Stomach smooth muscle (tissue), 2 donors: ENCODE data around the gene PSMD9.

ENCODE experiments used
- H3K27ac ChIP-seq: one replicate; pipeline ENCODE4 v1.7.0; 2013; ENCODE audit warnings: mild to moderate bottlenecking, low read length, inconsistent platforms
- H3K27me3 ChIP-seq, 2 donors: one replicate each; pipeline ENCODE4 v1.7.0; 2013; ENCODE audit warnings: low read length in 2 of 2; ENCODE audit not compliant: insufficient read depth in 2 of 2, control insufficient read depth in 1 of 2
- H3K36me3 ChIP-seq, 2 donors: one replicate each; pipeline ENCODE4 v1.7.0; 2013; ENCODE audit warnings: low read length in 2 of 2; ENCODE audit not compliant: control insufficient read depth in 2 of 2, insufficient read depth in 2 of 2
- H3K4me1 ChIP-seq: one replicate; pipeline ENCODE4 v1.7.0; 2013; ENCODE audit warnings: low read length; ENCODE audit not compliant: control insufficient read depth, insufficient read depth
- H3K4me3 ChIP-seq, 2 donors: one replicate each; pipeline ENCODE4 v1.7.0; 2013; ENCODE audit warnings: low read length in 2 of 2
- H3K9ac ChIP-seq, 2 donors: one replicate each; pipeline ENCODE4 v1.7.0; 2013; ENCODE audit warnings: low read length in 2 of 2, mild to moderate bottlenecking in 1 of 2
- H3K9me3 ChIP-seq, 2 donors: one replicate each; pipeline ENCODE4 v1.7.0; 2013; ENCODE audit warnings: low read length in 2 of 2; ENCODE audit not compliant: control insufficient read depth in 2 of 2
- donor health status: healthy.
- donor health status: Pancreatic carcinoma.

Gene PSMD9

GRCh38 chr12:121939186-121939585, 50.6 kb downstream of the PSMD9 start:
- H3K9me3 ChIP-seq = no peaks in the 10 kb centered on the region
- no peaks in the 10 kb centered on the region for H3K27me3 ChIP-seq
- H3K36me3 ChIP-seq = peaks cover 0 to 10% of the 10 kb centered on the region in 2 donors
- no peaks in the 10 kb centered on the region for H3K4me1 ChIP-seq
- no peak overlapping the region for H3K4me3 ChIP-seq
- no peak overlapping the region for H3K9ac ChIP-seq
- no peak overlapping the region for H3K27ac ChIP-seq

- H3K27me3 ChIP-seq = no peaks in the 10 kb centered on the region
- no peaks in the 10 kb centered on the region for H3K9me3 ChIP-seq
- H3K4me1 ChIP-seq = no peaks in the 10 kb centered on the region
- no peak overlapping the region for H3K9ac ChIP-seq
- no peak overlapping the region for H3K27ac ChIP-seq
- H3K4me3 ChIP-seq = no peak overlapping the region
- peaks cover 0 to 10% of the 10 kb centered on the region in 2 donors for H3K36me3 ChIP-seq
These were observed 51.6 kb downstream of the PSMD9 start for GRCh38 chr12:121939992-121940766.

- H3K27ac ChIP-seq = no peak overlapping the region
- no peak overlapping the region for H3K4me3 ChIP-seq
- H3K9me3 ChIP-seq = no peaks in the 10 kb centered on the region
- H3K27me3 ChIP-seq = no peaks in the 10 kb centered on the region
- H3K9ac ChIP-seq = no peak overlapping the region
- no peaks in the 10 kb centered on the region for H3K4me1 ChIP-seq
- peaks cover 0 to 7% of the 10 kb centered on the region in 2 donors for H3K36me3 ChIP-seq
These were observed 53.6 kb downstream of the PSMD9 start for GRCh38 chr12:121942145-121942718.

- Histone ChIP-seq H3K4me1 (no peaks in the 10 kb centered on the region), H3K4me3 (no peak overlapping the region), H3K9ac (no peak overlapping the region), H3K9me3 (no peaks in the 10 kb centered on the region), H3K27me3 (no peaks in the 10 kb centered on the region), H3K27ac (no peak overlapping the region), H3K36me3 (peaks cover 0 to 6% of the 10 kb centered on the region in 2 donors)
These were observed 55.3 kb downstream of the PSMD9 start for GRCh38 chr12:121943926-121944325.

GRCh38 chr12:121946313-121947025, 57.9 kb downstream of the PSMD9 start:
- H3K4me3 ChIP-seq = no peak overlapping the region
- no peaks in the 10 kb centered on the region for H3K27me3 ChIP-seq
- no peaks in the 10 kb centered on the region for H3K4me1 ChIP-seq
- H3K27ac ChIP-seq = no peak overlapping the region
- H3K9ac ChIP-seq = no peak overlapping the region
- no peaks in the 10 kb centered on the region for H3K9me3 ChIP-seq
- peaks cover 0 to 6% of the 10 kb centered on the region in 2 donors for H3K36me3 ChIP-seq

GRCh38 chr12:121947981-121948380, 59.4 kb downstream of the PSMD9 start:
- Histone ChIP-seq H3K27me3 (no peaks in the 10 kb centered on the region), H3K4me3 (no peak overlapping the region), H3K4me1 (no peaks in the 10 kb centered on the region), H3K27ac (no peak overlapping the region), H3K36me3 (no peaks in the 10 kb centered on the region), H3K9ac (no peak overlapping the region), H3K9me3 (no peaks in the 10 kb centered on the region)

- H3K36me3 ChIP-seq = no peaks in the 10 kb centered on the region
- H3K4me1 ChIP-seq = no peaks in the 10 kb centered on the region
- no peak overlapping the region for H3K4me3 ChIP-seq
- H3K27ac ChIP-seq = no peak overlapping the region
- H3K9ac ChIP-seq = no peak overlapping the region
- H3K27me3 ChIP-seq = no peaks in the 10 kb centered on the region
- no peaks in the 10 kb centered on the region for H3K9me3 ChIP-seq
These were observed 61.2 kb downstream of the PSMD9 start for GRCh38 chr12:121949648-121950397.

- no peaks in the 10 kb centered on the region for H3K4me1 ChIP-seq
- H3K27ac ChIP-seq = no peak overlapping the region
- no peaks in the 10 kb centered on the region for H3K9me3 ChIP-seq
- H3K36me3 ChIP-seq = no peaks in the 10 kb centered on the region
- H3K27me3 ChIP-seq = no peaks in the 10 kb centered on the region
- H3K9ac ChIP-seq = no peak overlapping the region
- H3K4me3 ChIP-seq = no peak overlapping the region
These were observed 64.6 kb downstream of the PSMD9 start for GRCh38 chr12:121953117-121953692.

GRCh38 chr12:121953695-121954094, 65.1 kb downstream of the PSMD9 start:
- Histone ChIP-seq H3K36me3 (no peaks in the 10 kb centered on the region), H3K9me3 (no peaks in the 10 kb centered on the region), H3K9ac (no peak overlapping the region), H3K27ac (no peak overlapping the region), H3K27me3 (no peaks in the 10 kb centered on the region), H3K4me3 (no peak overlapping the region), H3K4me1 (no peaks in the 10 kb centered on the region)
